ENCODE data around the gene CUTA.
A peak's percentile ranks its signal among the peaks of the same experiment; 100 is the strongest.
"Not testable (repeated sequence)": the region's sequence is repeated elsewhere in the genome, so short reads cannot be mapped to it uniquely, and the experiment has no call there.

CUTA gene

GRCh38 chr6:33405386-33405940 lies 12.4 kb downstream of the CUTA start:
- H3K4me3 ChIP-seq (replicated peaks; ENCODE audit: low read depth, low read length): no peak overlapping the region
- TF ChIP-seq, protein P1, sequence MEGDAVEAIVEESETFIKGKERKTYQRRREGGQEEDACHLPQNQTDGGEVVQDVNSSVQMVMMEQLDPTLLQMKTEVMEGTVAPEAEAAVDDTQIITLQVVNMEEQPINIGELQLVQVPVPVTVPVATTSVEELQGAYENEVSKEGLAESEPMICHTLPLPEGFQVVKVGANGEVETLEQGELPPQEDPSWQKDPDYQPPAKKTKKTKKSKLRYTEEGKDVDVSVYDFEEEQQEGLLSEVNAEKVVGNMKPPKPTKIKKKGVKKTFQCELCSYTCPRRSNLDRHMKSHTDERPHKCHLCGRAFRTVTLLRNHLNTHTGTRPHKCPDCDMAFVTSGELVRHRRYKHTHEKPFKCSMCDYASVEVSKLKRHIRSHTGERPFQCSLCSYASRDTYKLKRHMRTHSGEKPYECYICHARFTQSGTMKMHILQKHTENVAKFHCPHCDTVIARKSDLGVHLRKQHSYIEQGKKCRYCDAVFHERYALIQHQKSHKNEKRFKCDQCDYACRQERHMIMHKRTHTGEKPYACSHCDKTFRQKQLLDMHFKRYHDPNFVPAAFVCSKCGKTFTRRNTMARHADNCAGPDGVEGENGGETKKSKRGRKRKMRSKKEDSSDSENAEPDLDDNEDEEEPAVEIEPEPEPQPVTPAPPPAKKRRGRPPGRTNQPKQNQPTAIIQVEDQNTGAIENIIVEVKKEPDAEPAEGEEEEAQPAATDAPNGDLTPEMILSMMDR (IDR thresholded peaks at IDR 0.05; ENCODE audit: low read length, missing control alignments): no peak
- no peak for DNase-seq (ENCODE audit: low read depth)

GRCh38 chr6:33404884-33405283 lies 13.0 kb downstream of the CUTA start:
- H3K4me3 ChIP-seq (replicated peaks; ENCODE audit: low read depth, low read length): no peak overlapping the region
- TF ChIP-seq, protein P1 (IDR thresholded peaks at IDR 0.05; ENCODE audit: low read length, missing control alignments): no peak
- no peak for DNase-seq (ENCODE audit: low read depth)

DNA sequence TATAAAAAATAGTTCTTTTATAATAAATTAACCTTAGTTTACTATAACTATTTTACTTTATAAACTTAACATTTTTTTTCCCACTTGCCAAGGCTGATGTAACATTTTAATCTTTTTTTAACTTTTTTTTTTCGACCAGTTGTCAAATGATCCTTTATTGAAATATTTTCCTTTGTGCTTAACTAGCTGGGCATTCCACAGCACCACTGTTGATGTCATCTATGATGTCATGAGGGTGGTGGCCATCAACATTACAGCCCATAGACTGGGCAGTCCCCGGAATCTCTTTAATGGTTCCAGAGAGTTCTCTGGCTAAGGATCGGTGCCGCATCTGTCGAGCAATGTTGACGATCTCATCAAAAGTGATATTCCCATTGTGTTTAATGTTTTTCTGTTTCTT lies 18.0 kb downstream of the CUTA start:
- not testable (repeated sequence) for DNase-seq (ENCODE audit: low read depth)

GRCh38 chr6:33398601-33399000 lies 19.3 kb downstream of the CUTA start:
- H3K4me3 ChIP-seq (replicated peaks; ENCODE audit: low read depth, low read length); DNase-seq (ENCODE audit: low read depth): not testable (repeated sequence)

More for the DNA sequence above, 18.0 kb downstream of the CUTA start:
- not testable (repeated sequence) for H3K4me3 ChIP-seq (replicated peaks; ENCODE audit: low read depth, low read length)

DNA sequence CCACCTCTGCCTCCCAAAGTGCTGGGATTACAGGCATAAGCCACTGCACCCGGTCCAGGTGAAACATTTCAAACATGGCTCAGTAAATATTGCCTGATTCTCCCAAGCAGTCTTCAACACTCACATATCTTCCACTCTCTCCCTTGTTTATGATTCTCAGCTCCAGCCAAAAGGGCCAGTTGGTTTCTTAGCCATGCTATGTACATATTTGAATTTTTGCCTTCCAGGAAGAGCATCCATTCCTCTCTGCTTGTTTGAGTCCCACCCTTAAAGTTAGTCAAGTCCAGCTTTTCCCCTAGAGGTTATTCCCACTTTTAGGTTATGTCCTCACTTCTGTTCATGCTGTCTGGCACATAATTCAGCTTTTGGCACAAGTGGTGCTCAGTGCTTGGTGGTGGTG lies 20.4 kb downstream of the CUTA start:
- no peak overlapping the region for H3K4me3 ChIP-seq (replicated peaks; ENCODE audit: low read depth, low read length)
- TF ChIP-seq, protein P1 (IDR thresholded peaks at IDR 0.05; ENCODE audit: low read length, missing control alignments): no peak
- DNase-seq (ENCODE audit: low read depth): no peak

DNA sequence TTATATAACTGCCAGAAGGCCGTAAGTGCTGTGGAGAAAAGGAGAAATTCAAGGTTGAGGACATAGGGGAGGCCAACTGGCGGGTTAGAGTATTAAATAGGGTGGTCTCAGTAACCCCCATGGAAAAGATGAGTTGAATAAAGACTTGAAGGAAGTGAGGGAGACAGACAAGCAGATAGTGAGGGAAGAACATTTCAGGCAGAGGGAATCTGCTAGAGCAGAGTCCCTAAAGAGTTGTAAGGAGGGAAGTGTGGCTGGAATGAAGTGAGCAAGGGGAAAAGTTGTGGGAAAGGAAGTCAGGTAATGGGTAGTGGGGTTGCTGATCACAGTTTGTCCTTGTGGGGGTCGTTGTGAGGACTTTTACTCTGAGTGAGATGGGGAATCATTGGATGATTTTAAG lies 24.9 kb downstream of the CUTA start:
- H3K4me3 ChIP-seq (replicated peaks; ENCODE audit: low read depth, low read length): peak overlapping the region; percentile 90
- no peak for DNase-seq (ENCODE audit: low read depth)
- TF ChIP-seq, protein P1 (IDR thresholded peaks at IDR 0.05; ENCODE audit: low read length, missing control alignments): no peak

DNA sequence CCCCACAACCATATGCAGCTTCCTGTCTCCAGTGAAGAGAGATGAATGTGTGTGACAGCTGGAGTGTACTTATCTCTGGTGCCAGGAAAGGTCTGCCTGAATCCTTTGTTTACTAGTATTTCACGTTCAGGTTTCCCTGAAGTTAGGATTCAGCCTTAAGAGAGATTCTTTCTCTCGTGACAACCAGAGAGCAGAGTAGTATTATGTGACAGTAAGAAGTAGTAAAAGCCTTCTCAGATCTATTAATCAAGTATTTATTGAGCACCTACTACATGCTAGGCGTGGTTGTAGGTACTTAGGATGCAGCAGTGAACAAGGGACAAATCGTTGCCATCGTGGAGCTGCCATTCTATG lies 25.3 kb downstream of the CUTA start:
- DNase-seq (ENCODE audit: low read depth): no peak
- TF ChIP-seq, protein P1 (IDR thresholded peaks at IDR 0.05; ENCODE audit: low read length, missing control alignments): no peak
- H3K4me3 ChIP-seq (replicated peaks; ENCODE audit: low read depth, low read length): peak overlapping the region; percentile 90

DNA sequence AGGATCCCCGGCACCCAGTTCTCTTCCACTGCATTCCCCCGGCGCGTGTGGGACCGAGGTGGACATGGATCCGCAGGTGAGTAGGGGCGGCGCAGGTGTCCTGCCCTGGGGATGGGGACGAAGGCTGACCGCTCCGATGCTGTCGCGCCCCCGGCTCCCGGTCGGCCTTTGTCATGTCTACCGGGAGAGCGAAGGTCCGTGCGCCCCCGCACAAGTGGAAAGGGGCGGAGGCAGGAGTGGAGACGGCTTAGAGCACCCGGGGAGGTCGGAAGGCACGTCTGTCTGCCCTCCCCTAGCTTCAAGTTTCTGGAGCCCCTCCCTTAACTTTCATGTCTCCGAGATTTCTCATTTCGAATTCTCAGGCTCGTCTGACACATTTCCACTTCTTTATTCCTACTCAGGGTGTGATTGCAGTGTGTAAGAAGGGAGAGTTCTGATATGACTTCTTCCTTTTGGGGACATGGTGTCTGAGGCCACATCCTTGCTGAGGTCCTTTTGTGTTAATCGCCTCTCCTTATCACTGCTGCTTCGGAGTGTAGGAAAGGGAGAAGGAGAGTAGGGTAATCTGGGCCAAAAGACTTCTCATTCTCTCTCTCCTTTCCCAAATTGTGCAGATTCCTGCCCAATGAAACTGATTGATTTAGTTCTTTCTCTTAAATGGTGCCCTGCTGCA lies 25.8 kb downstream of the CUTA start:
- peak overlapping the region; percentile 90 for H3K4me3 ChIP-seq (replicated peaks; ENCODE audit: low read depth, low read length)
- DNase-seq (ENCODE audit: low read depth): no peak
- TF ChIP-seq, protein P1 (IDR thresholded peaks at IDR 0.05; ENCODE audit: low read length, missing control alignments): no peak

Data from fibroblast of pulmonary artery (primary cell).